Keratinocyte (primary cell): ENCODE measurements around the gene EFR3B.

Experiments
- EZH2 ChIP-seq: IDR thresholded peaks from one replicate; pipeline ENCODE4 v1.6.1; 2012; ENCODE audit warnings: inconsistent platforms, mild to moderate bottlenecking, low read length, moderate library complexity
- TF ChIP-seq, protein P1 (sequence below), 3 experiments: IDR thresholded peaks in 1 of 3; conservative IDR thresholded peaks in 1 of 3; optimal IDR thresholded peaks in 1 of 3; 2 replicates in 2 of 3; 3 replicates in 1 of 3; pipeline versions ENCODE3 to v1.5.1; 2011; ENCODE audit warnings: low read length in 3 of 3, mild to moderate bottlenecking in 3 of 3, moderate library complexity in 2 of 3, control low read depth in 1 of 3, inconsistent platforms in 1 of 3; ENCODE audit not compliant: insufficient read depth in 2 of 3; ENCODE audit errors: extremely low read depth in 1 of 3

GRCh38 chr2:25207078-25207545 is 165.2 kb downstream of the EFR3B start:
- TF ChIP-seq, protein P1, sequence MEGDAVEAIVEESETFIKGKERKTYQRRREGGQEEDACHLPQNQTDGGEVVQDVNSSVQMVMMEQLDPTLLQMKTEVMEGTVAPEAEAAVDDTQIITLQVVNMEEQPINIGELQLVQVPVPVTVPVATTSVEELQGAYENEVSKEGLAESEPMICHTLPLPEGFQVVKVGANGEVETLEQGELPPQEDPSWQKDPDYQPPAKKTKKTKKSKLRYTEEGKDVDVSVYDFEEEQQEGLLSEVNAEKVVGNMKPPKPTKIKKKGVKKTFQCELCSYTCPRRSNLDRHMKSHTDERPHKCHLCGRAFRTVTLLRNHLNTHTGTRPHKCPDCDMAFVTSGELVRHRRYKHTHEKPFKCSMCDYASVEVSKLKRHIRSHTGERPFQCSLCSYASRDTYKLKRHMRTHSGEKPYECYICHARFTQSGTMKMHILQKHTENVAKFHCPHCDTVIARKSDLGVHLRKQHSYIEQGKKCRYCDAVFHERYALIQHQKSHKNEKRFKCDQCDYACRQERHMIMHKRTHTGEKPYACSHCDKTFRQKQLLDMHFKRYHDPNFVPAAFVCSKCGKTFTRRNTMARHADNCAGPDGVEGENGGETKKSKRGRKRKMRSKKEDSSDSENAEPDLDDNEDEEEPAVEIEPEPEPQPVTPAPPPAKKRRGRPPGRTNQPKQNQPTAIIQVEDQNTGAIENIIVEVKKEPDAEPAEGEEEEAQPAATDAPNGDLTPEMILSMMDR (optimal IDR thresholded peaks at IDR 0.05 in 1 of 3, IDR thresholded peaks at IDR 0.05 in 1 of 3, conservative IDR thresholded peaks at IDR 0.05 in 1 of 3; ENCODE audit: extremely low read depth in 1 of 3, insufficient read depth in 2 of 3, low read length in 3 of 3): no peak
- TF ChIP-seq EZH2: no peak
